GM18861 (cell line): ENCODE measurements around the gene SUN2.
"Not testable (repeated sequence)": the region's sequence is repeated elsewhere in the genome, so short reads cannot be mapped to it uniquely, and the experiment has no call there.

Experiments used
- ATAC-seq: cut with Tn5 transposase; IDR thresholded peaks from one replicate; pipeline ENCODE4 v1.9.1; 2021; ENCODE audit not compliant: unreplicated experiment

The SUN2 gene, protein sequence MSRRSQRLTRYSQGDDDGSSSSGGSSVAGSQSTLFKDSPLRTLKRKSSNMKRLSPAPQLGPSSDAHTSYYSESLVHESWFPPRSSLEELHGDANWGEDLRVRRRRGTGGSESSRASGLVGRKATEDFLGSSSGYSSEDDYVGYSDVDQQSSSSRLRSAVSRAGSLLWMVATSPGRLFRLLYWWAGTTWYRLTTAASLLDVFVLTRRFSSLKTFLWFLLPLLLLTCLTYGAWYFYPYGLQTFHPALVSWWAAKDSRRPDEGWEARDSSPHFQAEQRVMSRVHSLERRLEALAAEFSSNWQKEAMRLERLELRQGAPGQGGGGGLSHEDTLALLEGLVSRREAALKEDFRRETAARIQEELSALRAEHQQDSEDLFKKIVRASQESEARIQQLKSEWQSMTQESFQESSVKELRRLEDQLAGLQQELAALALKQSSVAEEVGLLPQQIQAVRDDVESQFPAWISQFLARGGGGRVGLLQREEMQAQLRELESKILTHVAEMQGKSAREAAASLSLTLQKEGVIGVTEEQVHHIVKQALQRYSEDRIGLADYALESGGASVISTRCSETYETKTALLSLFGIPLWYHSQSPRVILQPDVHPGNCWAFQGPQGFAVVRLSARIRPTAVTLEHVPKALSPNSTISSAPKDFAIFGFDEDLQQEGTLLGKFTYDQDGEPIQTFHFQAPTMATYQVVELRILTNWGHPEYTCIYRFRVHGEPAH

GRCh38 chr22:38755911-38756532 is at the start of gene SUN2:
Gene SUN2 (minus strand): TSS chr22:38755998. CDS start chr22:38752628, 3,370 bp downstream.
- peak; percentile 41 for ATAC-seq

- ATAC-seq, result not testable (repeated sequence)
Measured at GRCh38 chr22:38805041-38805593, 49.3 kb upstream of the SUN2 start.

GRCh38 chr22:38802671-38803121 is 46.9 kb upstream of the SUN2 start:
- no peak for ATAC-seq

DNA sequence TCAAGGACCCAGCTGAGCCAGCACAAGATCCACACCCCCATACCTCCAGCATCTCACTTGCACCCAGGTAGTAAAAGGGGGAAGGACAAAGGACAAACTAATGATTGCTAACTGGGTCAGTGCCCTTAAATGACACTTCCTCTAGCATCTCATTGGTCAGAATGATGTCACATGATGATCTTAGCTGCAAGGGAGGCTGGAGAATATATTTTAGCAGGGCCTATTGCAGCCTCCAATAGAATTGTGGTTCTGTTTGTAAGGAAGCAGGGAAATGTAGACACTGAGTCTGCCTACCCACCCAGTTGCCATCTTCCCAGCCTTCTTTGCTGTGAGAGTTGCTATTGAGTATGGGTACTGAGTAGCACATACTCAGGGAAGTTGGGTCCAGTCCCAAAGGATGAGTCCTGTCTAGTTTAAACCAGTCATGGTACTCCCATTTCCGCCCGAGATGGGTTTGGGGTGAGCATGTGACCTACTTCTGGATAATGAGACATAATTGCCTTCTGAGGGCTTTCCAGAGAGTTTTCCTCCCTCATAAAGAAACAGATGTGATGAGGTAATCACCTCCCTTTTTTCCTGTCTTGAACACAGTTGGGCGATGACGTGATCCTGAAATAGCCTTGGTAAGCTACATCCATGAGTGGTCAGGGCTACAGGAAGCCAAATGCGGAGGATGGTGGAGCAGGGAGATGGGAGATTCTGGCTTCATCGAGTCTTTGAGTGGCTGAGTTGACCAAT is 43.6 kb upstream of the SUN2 start:
- ATAC-seq, result no peak

- ATAC-seq, result no peak
Measured at GRCh38 chr22:38798496-38798895, 42.7 kb upstream of the SUN2 start.

GRCh38 chr22:38796262-38796957 is 40.6 kb upstream of the SUN2 start:
- no peak for ATAC-seq

- ATAC-seq, result no peak
Measured at GRCh38 chr22:38795569-38795968, 39.8 kb upstream of the SUN2 start.

- ATAC-seq, result peak; percentile 97
Measured at GRCh38 chr22:38793721-38794466, 38.1 kb upstream of the SUN2 start, which contains the start of gene DNAL4. Gene DNAL4 (minus strand): TSS chr22:38794143. CDS start chr22:38782731, 11,412 bp downstream.

GRCh38 chr22:38793317-38793716 is 37.5 kb upstream of the SUN2 start:
- ATAC-seq, result no peak

DNA sequence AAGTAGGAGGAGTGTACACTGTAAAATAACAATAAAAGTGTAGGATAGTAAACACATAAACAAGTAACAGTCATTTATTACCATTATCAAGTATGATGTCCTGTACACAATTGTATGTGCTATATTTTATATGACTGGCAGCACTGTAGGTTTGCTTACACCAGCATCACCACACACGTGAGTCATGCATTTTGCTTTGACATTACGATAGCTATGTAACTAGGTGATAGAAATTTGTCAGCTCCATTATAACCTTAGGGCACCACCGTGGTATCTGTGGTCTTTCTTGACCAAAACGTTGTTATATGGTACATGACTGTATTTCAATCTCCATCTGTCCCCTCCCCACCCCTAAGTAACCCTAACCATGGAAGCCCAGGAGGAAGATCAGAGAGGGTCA is 37.0 kb upstream of the SUN2 start:
- no peak for ATAC-seq

DNA sequence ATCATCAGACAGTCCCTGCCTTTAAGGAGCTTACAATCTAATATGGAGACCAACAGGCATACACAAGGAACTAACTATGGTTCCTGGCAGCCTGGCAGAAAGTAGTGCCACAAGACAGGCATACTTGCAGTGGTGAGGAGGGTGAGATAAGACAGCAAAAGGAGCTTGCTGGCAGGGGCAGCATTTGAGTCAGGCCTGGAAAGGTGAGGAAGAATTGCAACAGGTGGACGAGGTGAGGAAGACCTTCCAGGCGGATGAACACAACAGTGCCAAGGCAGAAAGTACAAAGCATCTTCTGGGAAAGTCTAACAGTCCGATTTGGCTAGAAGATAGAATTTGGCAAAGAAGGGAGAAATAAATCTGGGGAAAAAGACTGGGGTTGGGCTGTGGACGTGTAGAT is 33.8 kb upstream of the SUN2 start:
- no peak for ATAC-seq

- ATAC-seq, result no peak
Measured at GRCh38 chr22:38788846-38789245, 33.0 kb upstream of the SUN2 start.

GRCh38 chr22:38788021-38788816 is 32.4 kb upstream of the SUN2 start:
- ATAC-seq, result no peak

- ATAC-seq, result no peak
Measured at GRCh38 chr22:38786631-38787030, 30.8 kb upstream of the SUN2 start.

- no peak for ATAC-seq
Measured at GRCh38 chr22:38784856-38785255, 29.1 kb upstream of the SUN2 start.

DNA sequence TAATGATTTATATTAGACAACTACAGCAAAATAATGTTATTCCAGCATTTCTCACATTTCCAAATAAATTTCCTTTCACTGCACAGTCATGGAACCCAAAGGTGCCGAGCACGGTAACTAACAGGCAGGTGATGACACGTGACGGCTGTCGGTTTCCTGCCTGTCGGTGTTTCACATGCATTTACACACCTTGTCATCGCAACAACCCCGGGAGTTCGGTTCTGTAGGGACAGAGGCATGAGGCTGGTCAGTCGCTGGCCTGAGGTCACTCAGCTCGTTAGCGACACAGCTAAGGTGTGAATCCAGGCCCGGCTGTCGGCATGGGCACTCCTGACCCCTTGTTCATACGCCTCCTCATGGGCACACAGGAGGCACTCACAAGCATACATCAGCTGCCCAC is 28.2 kb upstream of the SUN2 start:
- no peak for ATAC-seq

DNA sequence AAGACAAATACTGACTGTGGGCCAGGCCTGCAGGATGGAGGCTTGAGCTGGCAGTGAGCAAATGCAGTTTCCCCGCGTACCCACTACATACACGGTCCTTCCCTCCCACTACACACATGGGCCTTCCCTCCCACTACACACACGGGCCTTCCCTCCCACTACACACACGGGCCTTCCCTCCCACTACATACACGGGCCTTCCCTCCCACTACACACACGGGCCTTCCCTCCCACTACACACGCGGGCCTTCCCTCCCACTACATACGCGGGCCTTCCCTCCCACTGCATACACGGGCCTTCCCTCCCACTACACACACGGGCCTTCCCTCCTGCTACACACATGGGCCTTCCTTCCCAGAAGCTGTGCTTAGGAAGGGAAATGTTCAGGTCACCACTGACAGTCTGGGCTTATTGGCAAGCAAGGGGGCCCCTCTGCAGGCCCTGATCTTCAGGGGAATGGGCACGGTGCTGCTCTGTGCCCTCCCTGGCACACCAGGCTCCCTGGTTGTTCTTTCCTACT is 27.4 kb upstream of the SUN2 start:
- no peak for ATAC-seq

- no peak for ATAC-seq
Measured at GRCh38 chr22:38782402-38783094, 26.8 kb upstream of the SUN2 start.
